Fibroblast of pulmonary artery (primary cell): ENCODE results near the gene PLXDC2.

Source experiments
- DNase-seq: peaks from one replicate; pipeline ENCODE4 v3.0.0-alpha.2; 2010; ENCODE audit warnings: low read depth
- H3K4me3 ChIP-seq: replicated peaks from 2 replicates; pipeline ENCODE4 v1.5.1; 2011; ENCODE audit warnings: low read depth, mild to moderate bottlenecking, control low read depth, low read length, moderate library complexity
- CTCF ChIP-seq: IDR thresholded peaks from 2 replicates; pipeline ENCODE4 v1.5.1; 2011; ENCODE audit warnings: mild to moderate bottlenecking, control low read depth, low read length, inconsistent platforms; ENCODE audit errors: missing control alignments

PLXDC2 gene

GRCh38 chr10:20289070-20289828, 473.0 kb downstream of the PLXDC2 start:
- no peak for TF ChIP-seq CTCF
- no peak for DNase-seq
- H3K4me3 ChIP-seq = no peak overlapping the region

- no peak for TF ChIP-seq CTCF
Measured at GRCh38 chr10:20298417-20298816, 482.2 kb downstream of the PLXDC2 start.

GRCh38 chr10:20299034-20299736, 483.0 kb downstream of the PLXDC2 start:
- H3K4me3 ChIP-seq = no peak overlapping the region
- no peak for TF ChIP-seq CTCF

More at GRCh38 chr10:20298417-20298816, 482.2 kb downstream of the PLXDC2 start:
- DNase-seq = no peak
- H3K4me3 ChIP-seq = no peak overlapping the region

GRCh38 chr10:20300735-20301134, 484.5 kb downstream of the PLXDC2 start:
- TF ChIP-seq CTCF = no peak
- no peak overlapping the region for H3K4me3 ChIP-seq
- no peak for DNase-seq

More at GRCh38 chr10:20299034-20299736, 483.0 kb downstream of the PLXDC2 start:
- DNase-seq = no peak

GRCh38 chr10:20302033-20302432, 485.8 kb downstream of the PLXDC2 start:
- no peak for DNase-seq
- TF ChIP-seq CTCF = no peak
- no peak overlapping the region for H3K4me3 ChIP-seq

- DNase-seq = no peak
- H3K4me3 ChIP-seq = no peak overlapping the region
- TF ChIP-seq CTCF = no peak
Measured at GRCh38 chr10:20303453-20304152, 487.4 kb downstream of the PLXDC2 start.
